ENCODE measurements around the gene ENOX1.

The ENOX1 gene

GRCh38 chr13:43528992-43529391 lies 257.8 kb downstream of the ENOX1 start:
- DNase-seq = no peak

GRCh38 chr13:43522788-43523187 lies 264.0 kb downstream of the ENOX1 start:
- no peak for DNase-seq

GRCh38 chr13:43520351-43520750 lies 266.4 kb downstream of the ENOX1 start:
- no peak for DNase-seq

GRCh38 chr13:43518833-43519232 lies 267.9 kb downstream of the ENOX1 start:
- no peak for DNase-seq

GRCh38 chr13:43516401-43516833 lies 270.4 kb downstream of the ENOX1 start:
- DNase-seq = no peak

- no peak for DNase-seq
These were observed 271.2 kb downstream of the ENOX1 start for GRCh38 chr13:43515531-43515930.

GRCh38 chr13:43514311-43514710 lies 272.5 kb downstream of the ENOX1 start:
- no peak for DNase-seq

- DNase-seq = no peak
These were observed 274.6 kb downstream of the ENOX1 start for GRCh38 chr13:43512221-43512620.

- no peak for DNase-seq
These were observed 275.5 kb downstream of the ENOX1 start for GRCh38 chr13:43510956-43511901.

- no peak for DNase-seq
These were observed 291.0 kb downstream of the ENOX1 start for GRCh38 chr13:43495732-43496131.

GRCh38 chr13:43494206-43494605 lies 292.6 kb downstream of the ENOX1 start:
- no peak for DNase-seq

- DNase-seq = no peak
These were observed 293.2 kb downstream of the ENOX1 start for GRCh38 chr13:43493496-43494000.

GRCh38 chr13:43492745-43493144 lies 294.0 kb downstream of the ENOX1 start:
- DNase-seq = no peak

GRCh38 chr13:43492311-43492710 lies 294.5 kb downstream of the ENOX1 start:
- DNase-seq = no peak

GRCh38 chr13:43489233-43489632 lies 297.5 kb downstream of the ENOX1 start:
- DNase-seq = no peak

- DNase-seq = no peak
These were observed 298.9 kb downstream of the ENOX1 start for GRCh38 chr13:43487885-43488284.

GRCh38 chr13:43487461-43487860 lies 299.3 kb downstream of the ENOX1 start:
- no peak for DNase-seq

- no peak for DNase-seq
These were observed 302.1 kb downstream of the ENOX1 start for GRCh38 chr13:43484432-43485225.

GRCh38 chr13:43483930-43484329 lies 302.8 kb downstream of the ENOX1 start:
- no peak for DNase-seq

GRCh38 chr13:43482641-43483040 lies 304.1 kb downstream of the ENOX1 start:
- DNase-seq = no peak

GRCh38 chr13:43482026-43482425 lies 304.7 kb downstream of the ENOX1 start:
- DNase-seq = no peak

GRCh38 chr13:43478902-43479301 lies 307.9 kb downstream of the ENOX1 start:
- no peak for DNase-seq

- DNase-seq = no peak
These were observed 308.6 kb downstream of the ENOX1 start for GRCh38 chr13:43478211-43478610.

GRCh38 chr13:43475140-43475539 lies 311.6 kb downstream of the ENOX1 start:
- no peak for DNase-seq

All from kidney glomerular epithelial cell (primary cell).